ENCODE data around the gene MTMR1.

MTMR1 gene

GRCh38 chrX:150692831-150693724, at the start of gene MTMR1:
TSS of gene MTMR1 (plus strand) at chrX:150693396. CDS start at chrX:150693531, 135 bp downstream.
- DNase-seq: peak; percentile 49

DNA sequence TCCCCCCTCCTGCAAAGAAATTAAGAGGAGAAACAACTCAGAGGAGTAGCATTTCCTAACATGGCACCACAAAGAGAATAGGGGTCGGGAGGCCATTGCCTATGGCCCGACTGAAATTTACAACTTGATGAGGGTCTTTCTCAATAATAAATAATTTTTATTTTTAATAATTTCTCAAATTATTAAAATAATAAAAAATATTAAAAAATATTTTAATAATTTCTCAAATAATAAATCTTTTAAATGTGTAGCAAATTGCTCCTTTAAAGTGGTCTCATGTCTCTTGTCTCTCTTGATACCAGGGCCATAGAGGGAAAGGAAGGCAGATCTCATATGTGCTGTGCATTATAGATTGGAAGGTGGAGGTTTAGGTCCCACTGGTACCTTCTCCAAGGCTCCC, 49.2 kb upstream of the MTMR1 start:
- DNase-seq: no peak

DNA sequence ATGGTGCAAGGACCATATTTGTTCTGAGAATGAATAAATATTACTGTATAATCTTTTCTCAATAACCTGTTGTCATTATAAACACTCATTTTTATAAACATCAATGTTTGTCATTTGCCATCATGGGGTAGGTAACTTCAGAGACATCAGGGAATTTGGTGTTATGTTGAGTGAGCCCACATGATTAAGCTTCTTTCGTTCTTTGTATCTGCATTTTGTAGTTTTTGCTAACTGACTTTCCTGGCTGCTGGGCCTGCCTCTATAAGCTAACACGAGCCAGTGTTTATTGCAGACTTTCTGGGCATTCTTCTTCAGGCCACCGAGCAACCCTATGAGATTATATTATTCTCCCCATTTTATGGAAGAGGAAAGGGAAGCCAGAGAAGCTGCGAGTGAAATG, 48.8 kb upstream of the MTMR1 start:
- no peak for DNase-seq

- DNase-seq: no peak
Measured at GRCh38 chrX:150647331-150647730, 45.9 kb upstream of the MTMR1 start.

- no peak for DNase-seq
Measured at GRCh38 chrX:150648296-150648940, 44.8 kb upstream of the MTMR1 start.

- no peak for DNase-seq
Measured at GRCh38 chrX:150649096-150649870, 43.9 kb upstream of the MTMR1 start.

- DNase-seq: no peak
Measured at GRCh38 chrX:150651906-150652305, 41.3 kb upstream of the MTMR1 start.

DNA sequence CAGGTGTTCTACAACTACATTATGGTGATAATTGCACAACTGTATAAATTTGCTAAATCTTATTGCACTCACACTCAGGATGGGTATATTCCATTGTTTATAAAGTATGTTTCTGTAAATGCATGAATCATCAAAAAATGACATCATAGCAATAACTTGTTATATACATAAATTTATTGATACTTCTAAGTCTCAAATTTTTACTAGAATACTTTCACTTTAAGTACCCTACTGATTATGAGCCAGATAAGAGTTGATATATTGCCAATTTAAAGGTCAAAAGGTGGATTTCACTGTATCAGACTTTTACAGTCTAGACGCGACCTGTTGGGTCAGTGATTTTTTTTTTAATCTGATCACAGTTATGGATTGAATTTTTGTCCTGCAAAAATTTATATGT, 37.4 kb upstream of the MTMR1 start:
- no peak for DNase-seq

GRCh38 chrX:150663073-150663472, 30.1 kb upstream of the MTMR1 start:
- no peak for DNase-seq

- no peak for DNase-seq
Measured at GRCh38 chrX:150664290-150664689, 28.9 kb upstream of the MTMR1 start.

- DNase-seq: no peak
Measured at GRCh38 chrX:150676221-150676620, 17.0 kb upstream of the MTMR1 start.

- no peak for DNase-seq
Measured at GRCh38 chrX:150680974-150681373, 12.2 kb upstream of the MTMR1 start.

DNA sequence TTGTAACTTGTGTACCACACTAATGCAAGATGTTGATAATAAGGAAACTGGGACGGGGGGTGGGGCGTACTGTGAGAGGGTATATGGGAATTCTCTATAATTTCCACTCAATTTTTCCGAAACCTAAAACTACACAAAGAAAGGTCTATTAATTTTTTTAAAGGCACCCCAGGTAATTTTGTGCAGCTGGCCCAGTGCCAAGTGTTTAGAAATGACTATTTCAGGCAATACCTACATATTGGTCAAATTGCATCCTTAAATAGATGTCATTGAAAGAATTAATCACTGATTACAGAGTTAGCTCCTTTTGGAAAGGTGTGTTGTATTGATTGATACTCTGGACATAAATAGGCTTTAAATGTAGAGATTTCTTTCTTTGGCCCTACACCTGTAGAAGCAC, 10.1 kb upstream of the MTMR1 start:
- DNase-seq: no peak

DNA sequence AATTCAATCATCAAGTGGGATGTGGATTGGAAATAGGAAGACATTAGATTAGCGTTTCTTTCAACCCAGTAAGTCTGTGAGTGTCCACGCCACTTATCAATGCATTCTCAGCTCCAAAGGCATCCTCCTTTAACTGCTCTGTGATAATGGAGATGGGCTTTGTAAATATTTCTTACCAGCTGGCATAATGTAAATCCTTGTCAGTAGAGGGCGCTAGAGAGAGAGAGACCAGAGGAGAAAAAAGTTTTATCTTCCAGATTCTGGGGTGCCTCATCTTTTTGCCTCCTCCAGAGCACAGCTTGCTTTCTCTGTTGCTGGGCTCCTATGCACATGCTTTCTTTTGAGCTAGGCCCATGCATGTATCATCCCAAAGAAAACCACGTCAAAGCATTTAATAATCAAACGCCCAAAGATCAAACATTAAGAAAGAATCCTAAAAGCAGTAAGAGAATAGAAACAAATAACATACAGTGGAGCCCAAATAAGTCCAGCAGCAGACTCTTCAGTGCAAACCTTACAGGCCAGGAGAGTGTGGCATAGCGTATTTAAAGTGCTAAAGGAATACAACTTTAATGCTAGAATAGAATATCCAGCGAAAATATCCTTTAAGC, 9.6 kb upstream of the MTMR1 start:
- no peak for DNase-seq

DNA sequence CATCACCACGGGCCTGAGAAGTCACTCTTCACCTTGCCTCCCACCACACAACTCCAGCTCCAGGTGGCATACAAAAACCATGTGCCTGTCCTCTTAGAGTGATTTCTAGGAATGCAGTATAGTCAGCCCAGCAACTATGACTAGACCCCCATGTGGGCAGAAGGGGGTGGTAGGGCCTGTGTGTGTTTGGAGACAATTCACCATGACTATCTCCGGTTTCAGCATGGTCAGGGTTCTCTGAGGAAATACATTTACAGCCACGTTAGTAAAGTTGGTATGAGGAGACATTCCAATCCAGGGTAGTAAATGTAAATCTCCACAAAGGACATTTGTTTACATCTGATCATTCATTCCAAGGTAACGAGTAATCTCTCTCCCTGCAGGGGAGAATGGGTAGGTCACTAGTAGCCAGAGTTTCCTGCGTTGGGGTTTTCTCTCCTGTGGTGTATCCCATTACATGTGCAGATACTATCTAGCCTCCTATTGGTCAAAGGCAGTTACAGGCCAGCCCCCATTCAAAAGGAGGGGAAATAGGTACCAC, 4.2 kb upstream of the MTMR1 start:
- DNase-seq: no peak

DNA sequence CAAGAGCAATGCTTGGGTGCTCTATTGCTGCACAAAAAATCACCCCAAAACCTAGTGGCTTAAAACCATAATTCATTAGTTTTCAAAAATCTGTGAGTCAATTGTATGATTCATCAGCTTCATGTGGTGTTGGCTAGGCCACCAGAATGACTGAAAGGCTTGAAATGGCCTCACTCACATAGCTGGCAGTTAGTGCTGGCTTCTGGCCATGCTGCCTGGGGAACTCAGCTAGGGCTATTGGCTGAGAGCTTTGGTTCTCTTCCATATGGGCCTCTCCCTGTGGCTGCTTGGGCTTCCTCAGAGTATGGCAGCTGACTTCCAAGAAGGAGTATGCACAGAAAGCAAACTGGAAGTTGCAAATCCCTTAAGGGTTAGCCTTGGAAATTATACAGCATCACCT, 3.1 kb upstream of the MTMR1 start:
- no peak for DNase-seq

- no peak for DNase-seq
Measured at GRCh38 chrX:150692296-150692695, 900 bp upstream of the MTMR1 start.

DNA sequence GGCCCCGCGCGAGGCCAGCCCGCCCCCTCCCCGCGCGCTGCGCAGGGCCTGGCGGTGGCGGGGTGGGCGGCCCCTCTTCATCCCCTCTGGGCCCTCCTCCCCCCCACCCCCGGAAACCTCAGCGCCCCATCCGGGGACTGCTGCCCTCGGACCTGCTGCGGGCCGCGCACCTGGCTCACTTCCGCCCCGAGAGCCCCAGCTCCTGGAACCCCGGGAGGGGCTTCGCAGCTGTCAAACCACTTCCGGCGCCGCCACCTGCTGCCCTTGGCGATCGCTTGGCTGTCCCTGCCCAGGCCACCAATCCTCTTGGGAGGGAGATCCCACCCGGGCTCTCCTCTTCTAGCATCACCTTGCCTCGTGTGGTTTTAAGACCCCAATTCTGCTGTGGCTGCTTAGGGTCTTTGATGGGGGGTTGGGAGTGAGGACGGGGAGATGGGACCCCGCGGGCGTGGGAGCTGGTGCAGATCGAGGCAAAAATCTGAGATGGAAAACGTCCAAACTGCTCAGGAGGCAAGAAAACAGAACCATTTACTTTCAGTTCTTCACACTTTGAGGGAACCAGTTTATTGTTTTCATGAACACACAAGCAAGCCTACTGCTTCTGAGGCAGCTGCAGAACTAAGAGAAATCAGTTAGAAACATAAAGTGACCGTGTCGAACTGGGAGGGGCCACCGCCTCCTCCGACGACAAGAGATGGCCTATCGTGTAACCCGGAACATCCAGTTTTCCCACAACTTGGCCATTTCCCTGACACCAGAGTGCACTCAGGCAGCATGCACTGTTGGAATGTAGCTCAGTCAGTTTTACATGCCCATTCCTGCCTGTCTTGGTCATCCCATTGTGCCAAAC, 754 bp downstream of the MTMR1 start:
- peak; percentile 65 for DNase-seq

GRCh38 chrX:150694738-150695410, 1.7 kb downstream of the MTMR1 start:
- DNase-seq: no peak

GRCh38 chrX:150696331-150696730, 3.1 kb downstream of the MTMR1 start:
- DNase-seq: no peak

DNA sequence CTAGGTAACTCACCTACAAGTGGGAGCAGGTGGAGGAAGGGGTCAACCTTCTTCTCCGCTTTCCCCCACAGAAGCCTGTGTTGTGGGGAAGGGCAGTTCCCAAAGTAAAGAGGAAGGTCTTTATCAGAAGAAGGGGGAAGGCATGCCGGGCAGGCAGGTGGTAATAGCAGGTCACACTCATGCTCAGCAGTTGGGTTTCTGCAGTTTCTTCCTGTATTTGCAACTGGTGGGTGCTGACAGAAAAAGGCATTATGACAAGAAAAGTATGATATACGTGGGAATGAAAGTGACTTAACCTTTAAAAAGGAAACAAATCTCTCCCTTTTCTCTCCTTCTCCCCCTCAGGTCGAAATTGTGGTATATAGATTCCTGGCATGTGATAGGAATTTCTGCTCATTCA, 3.7 kb downstream of the MTMR1 start:
- DNase-seq: no peak

All from activated effector memory CD4-positive, alpha-beta T cell treated with Interleukin-2 at 50 U/mL for 16 hours (primary cell).